HG02973 (cell line): ENCODE data around the gene SNX27.

Experiments used
- ATAC-seq: cut with Tn5 transposase; IDR thresholded peaks from one replicate; pipeline ENCODE4 v1.9.1; 2021; ENCODE audit warnings: moderate library complexity; ENCODE audit not compliant: unreplicated experiment

SNX27 gene

GRCh38 chr1:151702936-151703335 is 91.1 kb downstream of the SNX27 start:
- no peak for ATAC-seq

- no peak for ATAC-seq
Observed at GRCh38 chr1:151703813-151704212, 92.0 kb downstream of the SNX27 start.

GRCh38 chr1:151704246-151704645 is 92.4 kb downstream of the SNX27 start:
- no peak for ATAC-seq

- ATAC-seq = no peak
Observed at GRCh38 chr1:151705146-151705545, 93.3 kb downstream of the SNX27 start.

- ATAC-seq = no peak
Observed at GRCh38 chr1:151705753-151706463, 94.1 kb downstream of the SNX27 start.

GRCh38 chr1:151706464-151707415 is 94.9 kb downstream of the SNX27 start:
- no peak for ATAC-seq

- no peak for ATAC-seq
Observed at GRCh38 chr1:151707541-151708065, 95.8 kb downstream of the SNX27 start.

- no peak for ATAC-seq
Observed at GRCh38 chr1:151708891-151709290, 97.0 kb downstream of the SNX27 start.

GRCh38 chr1:151710187-151710840 is 98.5 kb downstream of the SNX27 start:
- no peak for ATAC-seq

- no peak for ATAC-seq
Observed at GRCh38 chr1:151711044-151711800, 99.4 kb downstream of the SNX27 start.

- no peak for ATAC-seq
Observed at GRCh38 chr1:151711951-151712350, 100.1 kb downstream of the SNX27 start.

- no peak for ATAC-seq
Observed at GRCh38 chr1:151713044-151713443, 101.2 kb downstream of the SNX27 start.

GRCh38 chr1:151713874-151714273 is 102.0 kb downstream of the SNX27 start:
- ATAC-seq = no peak

- ATAC-seq = no peak
Observed at GRCh38 chr1:151714820-151715725, 103.2 kb downstream of the SNX27 start.

GRCh38 chr1:151715726-151716404 is 104.0 kb downstream of the SNX27 start:
- no peak for ATAC-seq

GRCh38 chr1:151716405-151716762 is 104.5 kb downstream of the SNX27 start:
- no peak for ATAC-seq

GRCh38 chr1:151716771-151717631 is 105.2 kb downstream of the SNX27 start, which contains the start of gene CELF3:
Gene CELF3, minus strand, starts transcription at chr1:151716803. Its CDS starts 783 bp downstream, at chr1:151716020.
- ATAC-seq = no peak

- ATAC-seq = no peak
Observed at GRCh38 chr1:151718011-151718431, 106.2 kb downstream of the SNX27 start.
